UCSD-AML1 (cell line): ENCODE data around the gene SMARCB1.

Experiments used
- DNase-seq: peaks from one replicate; lab custom pipeline; 2025; ENCODE audit not compliant: unreplicated experiment; lab: John Stamatoyannopoulos, UW

Gene SMARCB1

DNA sequence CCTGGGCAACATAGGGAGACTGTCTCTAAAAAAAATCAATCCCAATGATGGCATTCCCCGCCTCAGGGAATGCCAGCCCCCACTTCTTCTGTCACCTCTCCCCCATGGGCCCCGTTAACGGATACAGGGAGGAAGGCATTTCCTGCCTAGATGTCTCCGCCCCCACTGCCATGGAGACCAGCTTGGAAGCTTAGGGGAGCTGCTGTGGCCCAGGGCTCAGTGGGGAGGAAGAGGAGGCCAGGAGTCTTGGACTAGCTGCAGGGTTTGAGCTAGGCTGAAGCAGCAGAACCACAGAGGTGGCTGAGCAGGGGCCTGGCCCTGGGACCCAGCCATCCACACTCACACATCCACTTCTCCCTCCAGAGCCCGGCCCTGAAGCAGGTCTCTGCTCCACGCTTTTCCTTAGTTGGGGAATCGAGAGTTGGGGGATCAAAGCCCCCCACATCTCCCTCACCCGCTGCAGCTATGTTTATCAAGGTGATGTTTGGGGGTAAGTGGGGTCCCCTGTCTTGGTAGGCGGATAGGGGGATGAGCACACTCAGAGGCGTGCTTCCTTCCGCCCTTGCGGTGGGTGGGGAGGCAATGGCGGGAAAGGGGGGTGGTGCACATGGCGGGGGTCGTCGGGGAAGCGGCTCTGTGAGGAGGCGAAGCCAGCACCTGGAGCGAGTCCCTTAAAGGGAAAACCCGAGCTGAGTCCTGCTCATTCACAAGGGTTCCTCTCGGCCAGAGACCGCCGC is 23.8 kb upstream of the SMARCB1 start, which contains the start of gene C22orf15:
Gene C22orf15, plus strand, starts transcription at position 149 of the 737 bp plus-strand sequence. Its CDS starts 317 bp downstream, at position 466.
- peak; percentile 38 for DNase-seq

DNA sequence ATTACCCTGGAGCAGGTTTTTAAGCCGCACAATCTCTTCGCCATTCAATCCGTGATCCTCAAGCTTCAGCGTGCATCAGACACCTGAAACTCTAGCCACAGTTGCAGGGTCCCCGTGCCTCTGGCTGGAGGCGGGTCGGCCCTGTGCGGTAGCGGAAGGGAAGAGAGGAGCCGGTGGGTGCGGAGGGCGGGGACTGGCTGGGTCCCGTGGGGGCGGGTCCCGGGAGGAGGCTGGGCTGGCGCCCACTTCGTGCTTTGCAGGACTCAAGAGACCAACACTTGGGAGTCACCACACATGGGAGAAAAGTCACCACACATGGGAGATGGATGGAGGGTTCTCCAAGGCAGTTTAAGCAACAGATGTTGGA is 23.2 kb upstream of the SMARCB1 start:
- DNase-seq: no peak

DNA sequence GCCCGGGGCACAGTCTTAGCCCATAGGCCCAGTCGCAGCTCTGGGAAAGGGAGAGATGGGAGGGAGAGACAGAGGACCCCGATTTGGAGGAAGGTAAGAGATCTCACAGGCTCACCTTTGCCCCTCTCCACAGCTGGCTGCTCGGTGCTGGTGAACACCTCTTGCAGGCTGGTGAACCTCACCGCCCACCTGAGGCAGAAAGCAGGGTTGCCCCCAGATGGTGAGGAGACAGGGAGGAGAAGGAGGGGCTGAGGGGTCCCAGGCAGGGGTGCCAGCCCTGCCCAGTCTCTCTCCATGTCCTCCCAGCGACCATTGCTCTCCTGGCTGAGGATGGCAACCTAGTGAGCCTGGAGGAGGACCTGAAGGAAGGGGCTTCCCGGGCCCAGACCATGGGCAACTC is 22.8 kb upstream of the SMARCB1 start:
- DNase-seq: no peak

DNA sequence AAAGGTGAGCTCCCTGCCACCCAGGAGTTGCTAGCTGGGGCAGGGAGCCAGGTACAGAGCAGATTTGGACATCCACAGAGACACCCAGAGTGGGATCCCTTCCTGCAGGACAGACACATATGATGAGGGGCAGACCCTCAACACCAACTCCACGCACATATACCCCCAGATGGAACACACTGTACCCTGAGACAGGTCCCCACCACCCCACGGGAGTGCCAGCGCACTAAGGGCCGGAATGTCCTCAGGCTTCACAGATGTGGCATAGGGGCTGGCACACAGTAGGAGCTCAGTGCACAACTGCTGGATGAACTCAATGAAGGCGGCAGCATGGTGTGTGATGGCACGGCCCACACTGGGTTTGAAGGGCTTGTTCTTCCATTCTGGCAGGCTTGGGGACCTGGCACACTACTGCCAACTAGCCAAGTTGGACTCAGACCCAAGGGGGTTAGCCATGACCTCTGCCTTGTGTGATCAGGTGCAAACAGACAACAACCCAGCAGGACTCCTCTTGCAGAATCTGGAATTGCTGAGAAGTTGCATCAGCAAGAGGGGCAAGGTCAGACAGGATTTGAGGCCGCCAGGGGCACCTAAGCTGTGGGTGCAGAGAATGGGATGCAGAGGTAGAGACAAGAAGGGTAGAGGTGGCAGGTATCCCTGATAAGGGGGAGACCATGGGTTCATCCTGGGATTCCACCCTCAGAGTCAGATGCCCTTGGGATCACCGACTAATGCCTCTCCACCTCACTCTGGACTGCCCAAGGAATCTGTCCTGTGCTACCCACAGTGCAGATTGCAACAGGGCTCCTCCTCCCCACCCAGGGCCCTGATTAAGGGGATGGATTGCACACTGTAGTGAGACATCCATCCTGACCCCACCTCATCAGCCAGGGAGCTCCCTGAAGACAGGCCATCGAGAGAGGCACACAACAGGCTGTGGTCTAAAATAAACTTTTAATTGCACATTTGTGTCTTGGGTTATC is 21.6 kb upstream of the SMARCB1 start:
- DNase-seq: no peak

DNA sequence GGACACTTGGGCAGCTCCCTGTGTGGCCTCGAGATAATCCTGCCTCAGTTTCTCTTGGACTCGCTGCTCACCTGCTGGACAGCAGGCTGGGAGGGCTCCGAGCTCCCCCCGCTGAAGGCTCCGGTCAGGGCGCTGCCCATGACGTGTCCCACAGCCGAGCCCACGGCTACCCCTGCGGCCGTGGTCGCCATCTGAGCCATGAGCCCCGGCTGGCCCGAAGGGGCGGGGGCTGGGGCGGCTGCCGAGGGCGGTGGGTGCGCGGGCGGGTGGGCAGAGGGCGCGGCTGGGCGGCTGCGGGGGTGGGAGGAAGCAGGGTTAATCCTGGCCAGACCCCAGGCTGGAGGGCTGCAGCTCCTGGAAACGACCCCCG is 19.5 kb upstream of the SMARCB1 start:
- DNase-seq: no peak

DNA sequence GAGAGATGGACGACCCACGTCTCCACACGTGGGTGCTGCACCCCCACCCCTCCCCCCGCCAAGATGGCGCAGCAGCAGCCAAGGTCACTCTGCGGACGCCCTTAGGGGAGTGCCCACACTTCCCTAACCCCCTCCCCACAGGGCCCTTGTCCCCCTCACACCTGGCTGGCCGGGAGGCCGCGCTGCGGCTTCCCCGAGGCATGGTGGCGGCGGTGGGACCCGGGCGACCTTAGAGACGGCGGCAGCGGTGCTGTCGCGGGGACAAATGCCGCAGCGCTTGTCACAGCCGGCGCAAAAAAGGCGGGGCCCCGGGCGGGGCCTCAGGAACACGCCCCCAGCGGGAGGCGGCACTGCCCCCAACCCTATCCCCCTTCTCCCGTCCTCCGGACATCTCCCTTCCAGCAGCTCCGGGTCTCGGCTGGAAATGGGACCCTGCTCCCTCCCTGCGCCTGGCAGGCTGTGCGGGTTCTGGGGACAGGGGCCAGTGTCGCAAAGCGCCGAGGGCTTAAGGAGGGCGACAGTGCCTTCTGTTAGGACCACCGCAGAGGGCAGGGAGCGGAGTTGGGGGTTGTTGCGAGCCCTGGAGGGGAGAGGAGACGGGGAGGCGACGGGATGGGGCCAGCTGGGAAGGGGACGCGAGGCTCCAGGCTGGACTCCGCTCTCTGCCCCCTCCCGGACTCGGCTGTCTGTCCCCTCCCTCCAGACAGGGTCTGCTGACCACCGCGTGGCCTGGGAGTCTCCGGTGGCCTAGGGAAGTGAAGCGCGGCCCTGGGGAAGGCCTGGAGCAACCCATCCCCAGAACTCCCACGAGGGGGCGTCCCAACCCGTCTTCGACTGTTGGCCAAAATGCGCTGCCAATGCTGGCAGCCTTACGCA is 18.9 kb upstream of the SMARCB1 start, which contains the start of gene CHCHD10:
Gene CHCHD10, minus strand, starts transcription at position 300 of the 876 bp plus-strand sequence. Its CDS starts 98 bp downstream, at position 202.
- DNase-seq: peak; percentile 89

DNA sequence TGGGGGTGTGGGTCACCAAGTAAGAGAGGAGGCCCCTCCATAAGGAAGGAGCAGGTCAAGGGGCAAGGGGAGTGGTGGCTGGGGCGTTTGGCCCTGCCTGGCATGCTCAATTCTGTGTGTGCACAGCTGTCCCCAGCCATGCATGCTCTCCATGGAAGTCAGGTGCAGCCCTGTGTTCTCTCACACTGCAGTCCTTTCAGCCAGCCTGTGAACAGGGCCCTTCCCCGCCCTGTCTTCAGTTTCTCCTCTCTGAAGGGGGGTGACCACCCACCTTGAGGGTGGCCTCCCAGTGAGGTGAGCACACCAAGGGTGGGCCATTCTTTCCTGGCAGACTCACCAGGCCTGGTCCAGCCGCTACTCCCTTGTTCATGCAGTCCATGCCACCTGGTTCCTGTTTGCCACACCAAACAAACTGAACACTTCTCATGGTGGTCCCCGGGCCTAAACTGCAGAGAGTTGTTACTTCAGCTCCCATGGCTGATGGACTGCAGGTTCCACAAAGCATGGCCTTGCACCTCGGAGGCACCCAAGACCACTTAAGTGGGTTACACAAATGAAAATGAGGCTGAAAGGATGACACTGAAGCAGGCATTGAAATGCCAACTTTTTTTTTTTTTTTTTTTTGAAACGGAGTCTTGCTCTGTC is 17.3 kb upstream of the SMARCB1 start:
- DNase-seq: no peak

DNA sequence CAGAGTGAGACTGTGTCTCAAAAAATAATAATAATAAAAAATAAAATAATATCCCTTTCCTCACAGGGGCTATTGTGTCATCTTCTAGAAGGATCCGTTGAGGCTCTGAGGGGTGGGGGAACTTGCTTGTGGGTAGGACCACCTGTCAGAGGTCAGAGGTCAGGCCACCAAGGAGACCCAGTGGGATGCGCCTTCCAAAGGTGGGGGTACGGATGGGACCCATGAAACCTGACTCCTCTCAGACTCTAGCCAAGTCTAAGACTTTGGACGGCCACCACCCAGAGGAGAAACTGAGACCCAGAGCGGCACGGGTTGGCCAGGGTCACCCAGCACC is 14.5 kb upstream of the SMARCB1 start:
- no peak for DNase-seq

DNA sequence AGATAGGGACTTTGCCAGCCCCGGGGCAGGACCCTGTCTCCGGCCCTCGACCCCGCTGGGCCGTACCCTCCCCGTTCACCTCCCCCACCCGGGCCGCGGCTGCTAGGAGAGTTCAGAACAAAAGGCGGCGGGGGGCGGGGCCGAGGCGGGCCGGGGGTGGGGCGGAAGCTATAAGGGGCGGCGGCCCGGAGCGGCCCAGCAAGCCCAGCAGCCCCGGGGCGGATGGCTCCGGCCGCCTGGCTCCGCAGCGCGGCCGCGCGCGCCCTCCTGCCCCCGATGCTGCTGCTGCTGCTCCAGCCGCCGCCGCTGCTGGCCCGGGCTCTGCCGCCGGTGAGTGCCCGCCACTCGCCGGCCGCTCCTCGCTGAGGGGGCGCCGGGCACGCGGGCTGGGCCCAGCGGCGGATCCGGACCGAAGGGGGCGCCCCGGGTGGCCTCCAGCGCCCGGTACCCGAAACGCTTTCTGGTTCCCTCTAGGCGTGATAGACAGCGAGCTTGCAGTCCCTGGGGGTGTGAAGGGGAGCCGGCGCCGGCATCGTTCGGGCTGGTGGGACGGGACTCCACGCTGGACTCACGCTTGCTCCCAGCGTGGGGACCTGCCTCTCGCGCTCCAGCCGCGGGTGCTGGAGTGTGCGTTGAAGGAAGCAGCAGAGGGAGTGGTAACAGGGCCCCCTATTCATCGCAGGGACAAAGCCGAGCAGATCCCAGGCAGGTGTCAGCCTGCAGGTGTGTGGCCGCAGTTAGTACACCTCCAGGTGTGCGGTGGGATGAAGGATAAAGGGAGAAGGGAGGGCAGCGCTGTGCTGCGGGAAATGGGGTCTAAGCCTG is 13.9 kb upstream of the SMARCB1 start, which contains the start of gene MMP11:
Gene MMP11, plus strand, starts transcription at position 201 of the 825 bp plus-strand sequence. Its CDS starts 22 bp downstream, at position 223.
- peak; percentile 28 for DNase-seq

DNA sequence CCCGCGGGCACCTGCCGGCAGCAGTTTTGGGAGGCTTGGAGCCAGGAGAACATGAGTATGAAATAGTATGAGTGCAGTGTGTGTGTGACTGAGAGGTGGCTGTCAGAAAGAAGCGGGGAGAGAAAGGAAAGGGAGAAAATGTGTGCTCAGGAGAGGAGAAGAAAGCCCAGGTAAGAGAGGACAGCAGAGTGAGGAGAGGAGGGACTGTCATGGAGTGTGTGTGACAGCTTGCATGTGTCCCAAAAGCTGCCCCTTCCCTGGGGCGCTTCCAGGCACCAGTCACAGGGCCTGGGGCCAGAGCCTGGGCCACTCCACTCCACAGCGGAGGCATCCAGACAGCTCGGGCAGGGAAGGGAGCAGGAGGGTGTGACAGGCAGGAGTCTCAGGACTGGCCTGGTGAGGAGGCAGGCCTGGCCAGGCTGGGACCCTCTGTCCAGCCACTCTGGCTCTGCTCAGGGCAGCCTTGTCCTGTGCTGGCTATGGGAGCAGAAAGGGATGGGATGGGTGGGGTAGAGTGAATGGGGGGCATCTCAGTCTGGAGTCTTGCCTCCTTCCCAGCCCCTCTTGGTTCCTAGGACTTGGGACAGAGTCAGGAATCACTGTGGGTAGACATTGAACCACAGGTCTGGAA is 13.2 kb upstream of the SMARCB1 start:
- DNase-seq: no peak

DNA sequence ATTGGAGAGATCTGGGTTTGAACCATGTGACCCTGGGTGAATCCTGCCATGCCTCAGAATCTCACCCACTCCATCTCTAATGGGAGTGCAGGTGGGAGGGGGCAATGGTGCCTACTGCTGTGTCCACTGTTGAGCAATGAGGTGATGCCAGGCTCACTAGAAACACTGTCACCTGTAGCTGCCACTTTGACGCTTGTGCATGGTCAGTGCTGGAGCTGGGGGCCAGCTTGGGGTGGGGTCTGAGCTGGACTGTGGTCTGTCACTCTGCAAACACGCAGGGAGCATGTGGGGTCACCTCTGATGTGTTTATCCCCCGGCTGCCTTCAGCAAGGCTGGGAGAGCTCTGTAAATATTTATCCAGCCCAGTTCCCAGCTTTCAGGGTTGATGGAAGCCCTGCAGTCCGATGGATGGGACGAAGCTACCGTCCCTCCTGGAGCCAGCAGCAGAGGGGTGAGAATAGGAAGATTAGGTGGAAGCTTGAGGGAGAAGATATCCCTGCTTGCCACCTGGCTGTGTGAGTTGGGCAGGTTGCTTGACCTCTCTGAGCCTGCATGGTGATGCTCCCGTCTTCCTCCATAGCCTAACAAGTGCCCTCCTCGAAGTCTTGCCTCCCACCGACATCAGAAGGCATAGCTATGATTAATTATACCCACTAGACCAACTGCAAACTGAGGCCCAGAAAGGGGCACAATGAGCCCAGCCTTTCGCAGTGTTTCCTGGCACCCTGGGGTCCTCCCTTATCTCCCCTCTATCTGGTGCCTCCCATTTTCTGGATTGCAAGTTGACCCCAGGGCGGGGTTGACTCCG is 12.4 kb upstream of the SMARCB1 start:
- DNase-seq: no peak

DNA sequence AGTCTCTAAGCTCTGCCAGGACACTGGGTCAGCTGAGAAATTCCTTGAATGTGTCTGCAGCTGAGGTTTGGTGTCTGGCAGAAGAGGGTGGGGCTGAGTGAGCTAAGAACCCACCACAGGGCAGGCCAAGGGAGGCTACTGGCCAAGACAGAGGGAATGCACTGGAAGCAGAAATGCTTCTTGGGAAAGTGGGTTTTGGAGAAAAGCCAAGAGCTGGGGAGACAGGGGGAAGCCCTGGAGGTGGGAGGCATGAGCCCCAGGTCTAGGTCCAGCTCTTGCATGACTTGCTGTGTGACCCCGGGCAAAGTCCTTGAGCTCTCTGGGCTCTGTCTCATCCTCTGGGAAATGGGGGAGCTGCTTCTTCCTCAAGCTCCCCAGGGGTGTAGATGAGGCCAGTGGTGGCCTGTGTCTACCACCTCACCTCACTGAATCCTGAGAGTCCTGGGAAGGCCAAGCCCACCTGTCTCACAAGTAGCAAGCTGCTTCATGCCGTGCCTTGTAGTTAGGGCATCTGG is 11.8 kb upstream of the SMARCB1 start:
- no peak for DNase-seq

DNA sequence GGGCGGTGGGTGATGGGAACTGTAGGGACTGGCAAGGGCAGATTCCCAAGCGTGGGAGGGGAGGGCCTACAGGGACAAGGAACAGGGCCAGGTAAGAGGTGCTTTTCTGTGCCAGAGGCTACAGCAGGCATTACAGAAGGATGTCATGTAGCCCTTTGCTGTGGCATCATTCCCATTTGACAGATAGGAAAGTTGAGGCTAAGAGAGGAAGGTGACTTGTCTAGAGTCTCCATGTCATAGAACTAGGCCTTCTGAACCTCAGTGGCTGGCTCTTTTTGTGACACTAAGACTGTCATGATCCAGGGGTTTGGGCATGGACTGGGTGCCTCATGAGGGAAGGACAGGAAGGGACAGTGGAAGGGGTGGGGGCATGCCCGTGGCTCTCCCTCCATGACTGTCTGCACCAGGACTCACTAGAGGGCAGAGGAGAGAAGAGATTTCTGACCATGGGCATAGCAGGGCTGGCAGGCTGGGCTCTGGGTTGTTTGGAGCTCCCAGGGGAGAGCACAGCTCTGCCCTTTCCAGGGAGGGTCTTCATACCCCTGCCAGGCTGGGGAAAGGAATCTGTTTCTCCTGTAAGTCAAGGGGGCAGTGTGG is 10.9 kb upstream of the SMARCB1 start:
- DNase-seq: no peak

DNA sequence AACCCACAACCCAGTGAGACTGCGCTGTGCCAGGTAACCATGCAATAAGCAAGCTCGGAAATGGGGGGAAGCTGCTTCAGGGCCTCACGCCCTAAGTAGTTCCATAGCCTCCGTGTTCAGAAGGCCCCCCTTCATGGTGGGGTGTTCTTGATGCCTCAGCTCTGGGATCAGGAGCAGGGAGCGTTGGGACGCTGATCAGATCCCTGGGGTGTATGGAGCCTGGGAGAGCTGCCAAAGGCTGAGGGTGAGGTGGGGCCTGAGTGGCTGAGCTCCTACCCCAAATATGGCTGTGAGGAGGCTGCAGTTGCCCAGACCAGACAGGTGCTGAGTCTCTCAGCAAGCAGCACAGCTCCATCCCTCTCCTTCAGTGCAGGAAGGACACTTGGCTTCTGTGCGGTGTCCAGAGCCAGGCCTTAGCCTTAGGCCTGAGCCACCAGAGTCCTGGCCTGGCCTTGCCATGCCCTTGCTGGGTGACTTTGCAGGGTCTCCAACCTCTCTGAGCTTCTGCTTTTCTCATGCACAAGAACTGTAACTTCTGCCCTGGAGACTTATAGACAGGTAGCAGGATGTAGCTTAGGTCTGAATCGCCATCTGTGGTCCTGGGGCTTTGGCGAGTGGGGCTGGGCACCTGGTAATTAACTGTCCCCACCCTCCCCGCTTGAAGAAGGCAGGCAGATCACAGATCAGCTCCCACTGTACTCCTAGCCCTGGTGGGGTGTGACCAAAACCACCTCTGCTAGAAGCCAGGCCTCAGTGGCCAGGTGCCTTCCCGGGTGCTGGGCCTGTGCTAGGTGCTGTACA is 8.8 kb upstream of the SMARCB1 start:
- DNase-seq: no peak

DNA sequence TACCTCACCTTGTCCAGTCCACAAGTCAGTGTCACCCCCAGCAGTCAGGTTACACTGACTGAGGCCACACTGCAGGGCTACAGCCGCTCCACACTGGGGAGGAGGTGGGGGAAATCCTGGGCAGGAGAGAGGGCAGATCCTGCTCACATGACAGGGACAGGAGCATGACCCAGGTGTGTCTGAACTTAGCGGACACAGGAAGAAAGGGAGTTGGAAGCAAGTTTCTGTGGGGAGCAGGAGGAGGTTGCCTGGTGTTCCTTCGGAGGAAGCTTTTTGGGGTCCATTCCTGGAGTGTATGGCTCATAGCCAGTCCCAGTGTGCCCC is 8.2 kb upstream of the SMARCB1 start:
- DNase-seq: no peak

DNA sequence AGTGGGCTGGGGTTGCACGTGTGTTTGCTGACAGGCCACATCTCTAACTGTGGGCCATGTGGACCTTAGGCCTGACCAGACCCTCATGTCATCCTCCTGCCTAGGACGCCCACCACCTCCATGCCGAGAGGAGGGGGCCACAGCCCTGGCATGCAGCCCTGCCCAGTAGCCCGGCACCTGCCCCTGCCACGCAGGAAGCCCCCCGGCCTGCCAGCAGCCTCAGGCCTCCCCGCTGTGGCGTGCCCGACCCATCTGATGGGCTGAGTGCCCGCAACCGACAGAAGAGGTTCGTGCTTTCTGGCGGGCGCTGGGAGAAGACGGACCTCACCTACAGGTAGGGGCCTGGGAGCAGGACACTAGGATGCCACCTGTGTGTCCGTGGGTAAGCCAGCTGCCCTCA is 7.7 kb upstream of the SMARCB1 start:
- DNase-seq: no peak

DNA sequence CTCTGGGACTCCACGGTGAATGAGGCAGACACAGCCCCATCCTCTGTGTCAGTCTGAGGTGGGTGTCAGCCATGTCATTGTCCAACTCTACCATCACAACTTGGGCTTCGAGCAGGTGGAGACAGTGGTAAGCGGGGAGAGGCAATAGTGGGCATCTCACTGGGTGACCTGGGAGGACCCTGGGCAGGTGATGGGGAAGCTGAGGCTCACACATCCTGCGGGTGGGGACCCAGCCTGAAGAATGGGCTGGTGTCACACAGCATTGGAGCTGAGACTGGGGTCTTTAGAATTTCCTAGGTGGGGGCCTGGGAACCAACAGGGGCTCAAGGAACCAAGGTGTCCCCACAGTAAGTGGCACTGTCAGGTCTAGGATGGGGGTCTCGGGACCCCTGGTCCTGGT is 7.0 kb upstream of the SMARCB1 start:
- no peak for DNase-seq
